CD4-positive, alpha-beta T cell (primary cell): ENCODE data around the gene SFT2D2. TPM values are rescaled to one million over a fixed set of nuclear protein-coding genes. Genes with fewer than 3 reads are reported as not detected.

Experiments
- ATAC-seq: fragments of 200-7000 bp; cut with Tn5 transposase; one replicate; pipeline ENCODE4 v1.10.0; 2022; ENCODE audit warnings: mild to moderate bottlenecking; ENCODE audit not compliant: poor library complexity
- CTCF ChIA-PET: fragments of 350-600 bp; sonication (Branson Sonifier 250); formaldehyde crosslinking; loops from one replicate; lab custom pipeline; 2021; ENCODE audit warnings: antibody characterized with exemption, inconsistent platforms; lab: Charles Lee
- POLR2A ChIA-PET: fragments of 350-600 bp; sonication (Branson Sonifier 250); formaldehyde crosslinking; loops from one replicate; lab custom pipeline; 2021; ENCODE audit warnings: antibody characterized with exemption, inconsistent platforms; lab: Charles Lee
- DNase-seq, 14 experiments: peaks; one replicate each; pipeline ENCODE4 v3.0.0-alpha.2; 2013 to 2020; ENCODE audit warnings: mixed read lengths in 2 of 14
- H3K27ac ChIP-seq, 2 donors: one replicate each; pipeline versions ENCODE4 v1.5.1 to v1.7.0; 2013; ENCODE audit warnings: low read length in 2 of 2, low read depth in 1 of 2, mild to moderate bottlenecking in 1 of 2
- H3K27me3 ChIP-seq, 2 experiments: 1 replicate in 1 of 2; 2 replicates in 1 of 2; pipeline versions ENCODE4 v1.6.1 to v1.7.0; 2013; ENCODE audit warnings: low read length in 2 of 2, control low read depth in 1 of 2, mild to moderate bottlenecking in 1 of 2, moderate library complexity in 1 of 2; ENCODE audit not compliant: insufficient read depth in 2 of 2, control insufficient read depth in 1 of 2
- H3K36me3 ChIP-seq: one replicate; pipeline ENCODE4 v1.6.1; 2013; ENCODE audit warnings: low read length, control low read depth; ENCODE audit not compliant: insufficient read depth
- H3K4me1 ChIP-seq: one replicate; pipeline ENCODE4 v1.6.1; 2013; ENCODE audit warnings: low read length, control low read depth; ENCODE audit not compliant: insufficient read depth
- H3K4me3 ChIP-seq: one replicate; pipeline ENCODE4 v1.5.1; 2013; ENCODE audit warnings: mild to moderate bottlenecking, low read length, moderate library complexity
- H3K9me3 ChIP-seq, 2 experiments: 1 replicate in 1 of 2; 2 replicates in 1 of 2; pipeline versions ENCODE4 v1.6.1 to v1.7.0; 2013; ENCODE audit warnings: low read length in 2 of 2, mild to moderate bottlenecking in 2 of 2, control low read depth in 1 of 2, moderate library complexity in 1 of 2; ENCODE audit not compliant: control insufficient read depth in 1 of 2, insufficient read depth in 1 of 2
- H3K27ac Mint-ChIP-seq: one replicate; pipeline ENCODE4 v1.8.0; 2020; ENCODE audit warnings: mixed read lengths
- H3K27me3 Mint-ChIP-seq: one replicate; pipeline ENCODE4 v1.8.0; 2021; ENCODE audit warnings: mixed read lengths
- H3K36me3 Mint-ChIP-seq: one replicate; pipeline ENCODE4 v1.8.0; 2021; ENCODE audit warnings: low read depth, mixed read lengths
- H3K4me1 Mint-ChIP-seq: one replicate; pipeline ENCODE4 v1.8.0; 2021; ENCODE audit warnings: low read depth, mixed read lengths
- H3K4me3 Mint-ChIP-seq: one replicate; pipeline ENCODE4 v1.8.0; 2020; ENCODE audit warnings: mild to moderate bottlenecking, mixed read lengths
- H3K9me3 Mint-ChIP-seq: one replicate; pipeline ENCODE4 v1.8.0; 2020; ENCODE audit warnings: mixed read lengths
- intact Hi-C, 2 experiments: fragments of 100-400 bp; cut with DNase I in 1 of 2; cut with micrococcal nuclease in 1 of 2; formaldehyde crosslinking; loops; one replicate each; pipeline versions ENCODE4 v1.15.1 to v1.9.0; 2023 to 2025; cut with DNase I, micrococcal nuclease
- total RNA-seq, 174 experiments: library from RNA in 2 of 174; stranded (reverse) in 2 of 174; gene quantifications; one replicate each; pipeline ENCODE4 v1.2.3 and lab custom pipeline; 2021 to 2026
- TF ChIP-seq, protein P1 (sequence below): fragments of 200-600 bp; IDR thresholded peaks from one replicate; pipeline ENCODE4 v1.8.0; 2022; ENCODE audit warnings: antibody characterized with exemption, mild to moderate bottlenecking

Gene SFT2D2
- total RNA-seq, 2 experiments from 2014 or later, result 47.0 to 51.7 TPM

DNA sequence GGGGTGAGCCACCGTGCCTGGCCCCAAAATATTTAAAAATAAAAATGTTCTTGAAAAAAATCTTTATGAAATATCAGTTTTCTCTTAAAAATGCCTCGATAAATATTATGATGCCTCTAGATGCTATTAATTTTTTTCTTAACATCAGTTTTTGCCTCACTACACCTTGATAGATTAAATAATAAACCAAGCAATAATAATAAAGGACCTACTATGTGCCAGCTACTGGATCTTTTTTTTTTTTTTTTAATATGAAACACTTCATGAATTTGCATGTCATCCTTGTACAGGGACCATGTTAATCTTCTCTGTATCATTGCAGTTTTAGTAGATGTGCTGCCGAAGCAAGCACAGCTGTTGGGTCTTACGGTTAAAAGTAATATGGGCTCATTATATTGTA, 37.3 kb downstream of the SFT2D2 start:
- DNase-seq (no peak), ATAC-seq (no peak)
- Histone ChIP-seq H3K36me3 (peaks cover 13% of the 10 kb centered on the region), H3K9me3 (no peaks in the 10 kb centered on the region), H3K27ac (no peak overlapping the region), H3K4me3 (no peak overlapping the region), H3K27me3 (no peaks in the 10 kb centered on the region), H3K4me1 (no peaks in the 10 kb centered on the region)
- peaks cover 2% of the 10 kb centered on the region for H3K9me3 Mint-ChIP-seq
- no peak overlapping the region for H3K4me3 Mint-ChIP-seq
- ChIA-PET POLR2A (no interaction called here), CTCF (no interaction called here)
- intact Hi-C loops, result no loop called here
- H3K4me1 Mint-ChIP-seq, result peaks cover 24% of the 10 kb centered on the region
- no peak overlapping the region for H3K27ac Mint-ChIP-seq
- peaks cover 53% of the 10 kb centered on the region for H3K36me3 Mint-ChIP-seq
- TF ChIP-seq, protein P1, sequence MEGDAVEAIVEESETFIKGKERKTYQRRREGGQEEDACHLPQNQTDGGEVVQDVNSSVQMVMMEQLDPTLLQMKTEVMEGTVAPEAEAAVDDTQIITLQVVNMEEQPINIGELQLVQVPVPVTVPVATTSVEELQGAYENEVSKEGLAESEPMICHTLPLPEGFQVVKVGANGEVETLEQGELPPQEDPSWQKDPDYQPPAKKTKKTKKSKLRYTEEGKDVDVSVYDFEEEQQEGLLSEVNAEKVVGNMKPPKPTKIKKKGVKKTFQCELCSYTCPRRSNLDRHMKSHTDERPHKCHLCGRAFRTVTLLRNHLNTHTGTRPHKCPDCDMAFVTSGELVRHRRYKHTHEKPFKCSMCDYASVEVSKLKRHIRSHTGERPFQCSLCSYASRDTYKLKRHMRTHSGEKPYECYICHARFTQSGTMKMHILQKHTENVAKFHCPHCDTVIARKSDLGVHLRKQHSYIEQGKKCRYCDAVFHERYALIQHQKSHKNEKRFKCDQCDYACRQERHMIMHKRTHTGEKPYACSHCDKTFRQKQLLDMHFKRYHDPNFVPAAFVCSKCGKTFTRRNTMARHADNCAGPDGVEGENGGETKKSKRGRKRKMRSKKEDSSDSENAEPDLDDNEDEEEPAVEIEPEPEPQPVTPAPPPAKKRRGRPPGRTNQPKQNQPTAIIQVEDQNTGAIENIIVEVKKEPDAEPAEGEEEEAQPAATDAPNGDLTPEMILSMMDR, result no peak
- no peaks in the 10 kb centered on the region for H3K27me3 Mint-ChIP-seq

DNA sequence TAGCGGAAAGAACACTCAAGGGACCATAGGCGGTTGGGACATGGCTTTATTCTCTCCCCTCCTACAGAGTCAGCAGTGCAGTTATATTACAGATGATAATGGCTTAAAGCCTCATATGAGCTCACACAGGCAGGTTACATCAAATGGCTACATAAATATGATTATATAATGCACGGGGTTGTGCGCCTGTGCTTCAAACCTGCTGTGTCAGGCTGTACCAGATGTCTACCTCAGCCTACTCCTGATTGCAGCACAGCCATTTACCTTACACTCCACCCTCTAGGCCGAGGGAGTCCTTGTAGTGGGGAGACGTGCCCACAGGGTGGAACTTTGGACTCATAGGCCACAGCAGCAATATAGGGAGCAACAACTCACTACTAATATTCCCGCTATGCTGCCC, 38.5 kb downstream of the SFT2D2 start:
- DNase-seq, result no peak
- peaks cover 13% of the 10 kb centered on the region for H3K36me3 ChIP-seq
- CTCF ChIA-PET, result no interaction called here
- no peak overlapping the region for H3K4me3 Mint-ChIP-seq
- H3K27ac Mint-ChIP-seq, result no peak overlapping the region
- POLR2A ChIA-PET, result no interaction called here
- H3K9me3 ChIP-seq, result no peaks in the 10 kb centered on the region
- H3K27me3 ChIP-seq, result no peaks in the 10 kb centered on the region
- H3K36me3 Mint-ChIP-seq, result peaks cover 56% of the 10 kb centered on the region
- intact Hi-C loops, result no loop called here
- ATAC-seq, result no peak
- peaks cover 2% of the 10 kb centered on the region for H3K9me3 Mint-ChIP-seq
- H3K4me1 Mint-ChIP-seq, result peaks cover 20% of the 10 kb centered on the region
- H3K4me1 ChIP-seq, result no peaks in the 10 kb centered on the region
- no peaks in the 10 kb centered on the region for H3K27me3 Mint-ChIP-seq
- TF ChIP-seq, protein P1, result no peak
- H3K4me3 ChIP-seq, result no peak overlapping the region
- H3K27ac ChIP-seq, result no peak overlapping the region

DNA sequence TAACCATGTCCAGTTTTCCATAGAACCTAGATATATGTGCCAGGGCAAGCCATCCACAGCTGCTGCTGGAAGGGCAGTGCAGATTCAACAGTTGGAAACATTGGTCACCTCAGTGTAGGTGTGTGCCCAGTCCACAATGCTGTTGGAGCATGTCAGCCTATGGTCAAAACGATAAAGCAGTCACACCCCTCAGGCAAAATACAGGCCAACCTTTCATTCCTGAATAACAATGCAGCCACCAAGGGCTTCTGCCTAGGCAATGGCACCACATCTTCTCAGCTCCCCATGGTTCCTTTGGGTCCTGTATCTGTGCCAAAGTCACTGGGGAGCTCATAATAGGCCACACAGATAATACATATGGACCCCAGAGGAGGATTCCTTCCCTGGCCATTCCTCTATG, 39.8 kb downstream of the SFT2D2 start:
- Histone ChIP-seq H3K9me3 (no peaks in the 10 kb centered on the region), H3K4me3 (no peak overlapping the region), H3K27ac (no peak overlapping the region), H3K4me1 (no peaks in the 10 kb centered on the region), H3K36me3 (peaks cover 13% of the 10 kb centered on the region), H3K27me3 (no peaks in the 10 kb centered on the region)
- Mint-ChIP-seq H3K4me3 (no peak overlapping the region), H3K36me3 (peaks cover 48% of the 10 kb centered on the region), H3K27ac (no peak overlapping the region), H3K27me3 (no peaks in the 10 kb centered on the region), H3K9me3 (peaks cover 2% of the 10 kb centered on the region), H3K4me1 (peaks cover 9% of the 10 kb centered on the region)
- CTCF ChIA-PET, result no interaction called here
- no peak for DNase-seq
- TF ChIP-seq, protein P1, result no peak
- POLR2A ChIA-PET, result no interaction called here
- ATAC-seq, result no peak
- intact Hi-C loops, result no loop called here
